ENCODE measurements around the gene SCN4A. TPM values are rescaled to one million over a fixed set of nuclear protein-coding genes. Genes with fewer than 3 reads are reported as not detected.

Gene SCN4A
- total and polyA plus RNA-seq, 2 of the 13 experiments (the other 11 are each of a cell fraction or from before 2014, with no cell fraction given), result 0.02 to 0.03 TPM

GRCh38 chr17:63956296-63956920 lies 16.3 kb downstream of the SCN4A start (continued):
- TF ChIP-seq ETV5 (CRISPR knock-in tag; IDR thresholded peaks at IDR 0.05; ENCODE audit: borderline replicate concordance), result no peak
- no peak for TF ChIP-seq ZNF788 (CRISPR knock-in tag; IDR thresholded peaks at IDR 0.05; ENCODE audit: borderline replicate concordance)
- TF ChIP-seq MAFF (IDR thresholded peaks at IDR 0.05; ENCODE audit: low read depth, low read length), result no peak
- TF ChIP-seq NCOA2 (CRISPR knock-in tag; IDR thresholded peaks at IDR 0.05), result no peak; the same call in 1 of the 2 replicates
- peak; percentile 68 for TF ChIP-seq CREB1 (IDR thresholded peaks at IDR 0.05)
- TF ChIP-seq CREB1 (CRISPR knock-in tag; IDR thresholded peaks at IDR 0.05), result no peak
- TF ChIP-seq TGIF2 (CRISPR knock-in tag; IDR thresholded peaks at IDR 0.05), result no peak
- peak; percentile 53; the same call in 1 of the 2 replicates for TF ChIP-seq CEBPG (CRISPR knock-in tag; IDR thresholded peaks at IDR 0.05)
- no peak for TF ChIP-seq FOXA1 (IDR thresholded peaks at IDR 0.05)
- TF ChIP-seq FOXA1 (CRISPR knock-in tag; IDR thresholded peaks at IDR 0.05), result no peak
- no peak for TF ChIP-seq SMARCC2 (IDR thresholded peaks at IDR 0.05)
- TF ChIP-seq ZC3H4 (CRISPR knock-in tag; IDR thresholded peaks at IDR 0.05; ENCODE audit: borderline replicate concordance), result no peak
- TF ChIP-seq NFKBIZ (CRISPR knock-in tag; IDR thresholded peaks at IDR 0.05), result 0 out of 2 replicates have a peak, but pooled peaks have one; percentile 20
- no peak for TF ChIP-seq CCAR2 (optimal IDR thresholded peaks at IDR 0.05; ENCODE audit: low read depth, low read length)
- TF ChIP-seq NBN (conservative IDR thresholded peaks at IDR 0.05), result no peak
- TF ChIP-seq GATAD1 (CRISPR knock-in tag; IDR thresholded peaks at IDR 0.05), result peak; percentile 35; the same call in 1 of the 2 replicates
- TF ChIP-seq, protein P1, sequence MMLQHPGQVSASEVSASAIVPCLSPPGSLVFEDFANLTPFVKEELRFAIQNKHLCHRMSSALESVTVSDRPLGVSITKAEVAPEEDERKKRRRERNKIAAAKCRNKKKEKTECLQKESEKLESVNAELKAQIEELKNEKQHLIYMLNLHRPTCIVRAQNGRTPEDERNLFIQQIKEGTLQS (CRISPR knock-in tag; IDR thresholded peaks at IDR 0.05), result 0 out of 2 replicates have a peak, but pooled peaks have one; percentile 10
- no peak; the same call in 1 of the 2 replicates for TF ChIP-seq HIC2 (CRISPR knock-in tag; IDR thresholded peaks at IDR 0.05; ENCODE audit: low read depth)
- TF ChIP-seq SALL2 (CRISPR knock-in tag; IDR thresholded peaks at IDR 0.05), result no peak
- 0 out of 2 replicates have a peak, but pooled peaks have one; percentile 52 for TF ChIP-seq ZBTB25 (CRISPR knock-in tag; IDR thresholded peaks at IDR 0.05)
- TF ChIP-seq EED (CRISPR knock-in tag; IDR thresholded peaks at IDR 0.05), result no peak
- TF ChIP-seq GLI4 (CRISPR knock-in tag; IDR thresholded peaks at IDR 0.05; ENCODE audit: borderline replicate concordance), result no peak
- no peak for TF ChIP-seq ZBTB33 (CRISPR knock-in tag; IDR thresholded peaks at IDR 0.05)
- TF ChIP-seq CHD2 (IDR thresholded peaks at IDR 0.05; ENCODE audit: low read depth, low read length), result no peak
- no peak for TF ChIP-seq ZNF124 (CRISPR knock-in tag; IDR thresholded peaks at IDR 0.05)
- TF ChIP-seq ARNT2 (CRISPR knock-in tag; IDR thresholded peaks at IDR 0.05; ENCODE audit: low read depth), result no peak
- TF ChIP-seq HMG20A (CRISPR knock-in tag; IDR thresholded peaks at IDR 0.05; ENCODE audit: borderline replicate concordance), result peak; percentile 89; the same call in 1 of the 2 replicates
- TF ChIP-seq, protein P2, sequence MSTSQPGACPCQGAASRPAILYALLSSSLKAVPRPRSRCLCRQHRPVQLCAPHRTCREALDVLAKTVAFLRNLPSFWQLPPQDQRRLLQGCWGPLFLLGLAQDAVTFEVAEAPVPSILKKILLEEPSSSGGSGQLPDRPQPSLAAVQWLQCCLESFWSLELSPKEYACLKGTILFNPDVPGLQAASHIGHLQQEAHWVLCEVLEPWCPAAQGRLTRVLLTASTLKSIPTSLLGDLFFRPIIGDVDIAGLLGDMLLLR (CRISPR knock-in tag; IDR thresholded peaks at IDR 0.05), result no peak
- TF ChIP-seq JUN (CRISPR knock-in tag; IDR thresholded peaks at IDR 0.05), result no peak

All from HepG2 (cell line).